Anterior cingulate cortex (tissue), 58 donors: ENCODE results near the gene COL5A3.

Experiments
- DNase-seq, 58 donors: peaks; one replicate each; lab custom pipeline; 2025; lab: John Stamatoyannopoulos, UW

Gene COL5A3

DNA sequence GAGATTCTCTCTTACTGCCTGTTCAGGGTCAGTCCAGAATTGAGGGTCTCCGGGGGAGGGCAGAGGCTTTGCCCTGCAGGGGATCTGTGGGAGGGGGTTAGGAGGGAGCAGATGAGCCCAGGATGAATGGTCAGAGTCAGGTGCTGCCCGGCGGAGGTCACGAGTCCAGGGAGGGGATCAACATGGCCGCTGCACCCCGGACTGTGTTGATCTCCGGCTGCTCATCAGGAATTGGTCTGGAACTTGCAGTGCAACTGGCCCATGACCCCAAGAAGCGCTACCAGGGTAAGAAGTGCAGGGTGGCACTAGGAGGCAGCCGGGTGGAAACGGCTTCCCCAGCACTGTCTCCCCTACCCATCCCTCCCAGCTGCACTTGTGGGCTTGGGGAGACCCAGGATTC, 3.0 kb upstream of the COL5A3 start, which contains the start of gene RDH8:
Gene RDH8, plus strand, starts transcription at position 168 of the 400 bp plus-strand sequence. Its CDS starts 15 bp downstream, at position 183.
- no peak for DNase-seq

DNA sequence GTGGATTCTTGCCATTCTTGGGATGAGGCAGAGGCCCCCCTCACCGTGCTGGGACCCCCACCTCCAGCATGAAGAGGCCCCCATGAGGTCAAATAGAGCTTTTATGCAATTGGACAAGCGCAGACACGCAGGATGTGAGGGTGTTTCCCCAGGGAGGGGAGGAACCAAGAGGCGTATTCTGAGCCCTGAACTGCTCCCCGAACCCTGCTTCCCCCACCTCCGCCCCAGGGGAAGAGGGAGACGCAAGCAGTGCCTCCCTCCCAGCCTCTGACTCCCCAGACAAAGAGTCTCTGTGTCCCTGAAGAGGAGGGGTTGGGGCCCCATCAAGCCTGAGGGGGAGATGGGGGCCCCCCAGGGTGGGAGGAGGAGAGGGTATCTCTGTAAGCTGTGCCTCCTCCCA, 1.7 kb upstream of the COL5A3 start:
- DNase-seq, result no peak

DNA sequence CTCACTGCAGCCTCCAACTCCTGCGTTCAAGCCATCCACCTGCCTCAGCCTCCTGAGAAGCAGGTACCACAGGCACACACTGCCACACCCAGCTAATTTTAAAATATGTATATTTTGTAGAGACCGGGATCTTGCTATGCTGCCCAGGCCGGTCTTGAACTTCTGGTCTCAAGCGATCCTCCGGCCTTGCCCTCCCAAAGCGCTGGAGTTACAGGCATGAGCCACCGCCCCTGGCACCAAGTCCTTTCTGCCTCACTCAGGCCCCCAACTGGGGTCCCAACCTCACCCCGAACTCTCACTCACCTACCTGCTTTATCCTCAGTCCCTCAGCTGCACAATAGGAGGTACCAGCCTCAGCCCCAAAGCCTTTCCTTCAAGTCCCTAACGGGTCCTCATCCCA, 635 bp upstream of the COL5A3 start:
- no peak for DNase-seq

DNA sequence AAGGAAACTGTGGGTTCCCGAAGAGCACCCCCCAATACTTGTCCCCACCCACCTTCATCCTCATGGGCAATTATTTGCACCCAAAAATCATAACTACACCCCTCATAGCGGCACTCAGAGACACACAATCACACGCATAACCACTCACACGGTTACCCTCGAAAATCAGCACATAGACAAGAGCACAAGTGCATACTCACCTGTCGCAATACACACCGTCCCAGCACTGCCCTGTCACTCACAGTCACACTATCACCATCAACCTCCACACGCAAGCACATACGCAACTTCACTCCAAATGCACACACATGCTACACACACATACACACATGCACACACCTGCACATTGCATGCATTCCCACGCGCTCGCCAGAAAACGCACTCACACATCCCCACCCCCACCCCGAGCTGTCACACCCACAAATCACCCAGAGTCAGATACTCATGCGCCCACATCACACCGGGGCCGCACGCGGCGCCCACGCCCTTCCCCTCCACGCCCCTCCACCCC, 535 bp downstream of the COL5A3 start:
- no peak for DNase-seq

DNA sequence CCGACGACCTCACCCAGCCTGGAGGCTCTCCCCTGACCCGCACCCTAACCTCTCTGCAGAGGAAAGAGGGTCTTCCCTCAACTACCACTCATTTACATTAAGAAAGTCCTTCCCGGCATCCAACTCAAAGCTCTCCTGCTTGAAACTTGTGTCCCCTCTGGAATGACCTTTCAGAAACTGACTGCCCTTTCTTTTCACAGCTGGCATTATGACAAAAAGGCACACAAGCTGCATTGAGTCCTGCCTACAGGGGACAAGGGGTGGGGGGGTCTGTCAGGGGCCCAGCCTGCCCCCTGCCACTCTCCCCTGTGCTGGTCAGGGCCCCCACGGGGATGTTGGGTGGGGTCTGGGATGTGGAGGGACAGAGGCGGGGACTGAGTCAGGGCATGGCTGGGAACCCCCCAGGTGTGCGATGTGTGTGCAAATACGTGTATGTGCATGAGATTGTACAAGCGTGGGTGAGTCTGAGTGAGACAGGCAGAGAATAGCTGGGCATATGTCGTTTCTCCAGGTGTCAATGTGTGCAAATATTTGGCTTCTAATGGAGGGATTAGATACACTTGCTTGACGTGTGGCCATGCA, 2.0 kb downstream of the COL5A3 start:
- no peak for DNase-seq

DNA sequence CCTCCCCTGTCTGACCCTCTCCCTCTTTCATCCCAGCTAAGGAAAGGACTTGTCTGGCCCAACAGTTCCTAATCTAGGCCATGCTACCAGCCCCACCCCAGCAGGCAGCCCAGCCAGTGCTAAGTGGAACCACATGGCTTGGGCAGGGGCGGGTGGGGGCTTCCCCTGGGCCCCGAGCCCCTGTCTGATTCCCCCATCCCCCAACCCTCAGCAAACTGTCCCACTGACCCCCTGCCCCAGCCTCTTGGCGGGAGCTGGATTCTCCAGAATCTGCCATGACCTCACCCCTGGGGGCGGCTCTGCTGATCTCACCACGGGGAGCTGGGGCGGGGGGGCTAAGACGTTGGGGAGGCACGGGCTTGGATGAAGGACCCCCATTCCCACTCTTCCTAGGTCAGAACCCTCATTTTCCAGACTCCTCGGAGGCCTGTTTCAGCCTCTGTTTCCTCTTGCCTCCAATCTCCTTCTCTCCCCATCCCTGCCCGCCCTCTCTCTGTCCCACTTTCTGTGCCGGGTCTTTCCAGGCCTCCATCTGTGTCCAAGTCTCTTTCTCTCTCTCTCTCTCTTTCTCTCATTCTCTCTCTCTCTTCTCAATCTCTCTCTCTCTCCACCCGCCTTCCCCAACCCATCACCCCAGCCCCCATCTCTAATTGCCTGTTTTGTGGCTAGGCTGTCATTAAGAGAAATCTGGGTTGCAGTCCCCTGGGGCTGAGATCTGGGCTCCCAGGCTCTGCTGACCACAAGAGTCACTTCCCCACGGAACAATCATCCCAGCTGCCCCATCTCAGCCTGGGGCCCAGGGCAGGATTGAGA, 2.7 kb downstream of the COL5A3 start:
- DNase-seq, result peak in 3 of 58 donors; percentile 5 to 15 (median 6)

DNA sequence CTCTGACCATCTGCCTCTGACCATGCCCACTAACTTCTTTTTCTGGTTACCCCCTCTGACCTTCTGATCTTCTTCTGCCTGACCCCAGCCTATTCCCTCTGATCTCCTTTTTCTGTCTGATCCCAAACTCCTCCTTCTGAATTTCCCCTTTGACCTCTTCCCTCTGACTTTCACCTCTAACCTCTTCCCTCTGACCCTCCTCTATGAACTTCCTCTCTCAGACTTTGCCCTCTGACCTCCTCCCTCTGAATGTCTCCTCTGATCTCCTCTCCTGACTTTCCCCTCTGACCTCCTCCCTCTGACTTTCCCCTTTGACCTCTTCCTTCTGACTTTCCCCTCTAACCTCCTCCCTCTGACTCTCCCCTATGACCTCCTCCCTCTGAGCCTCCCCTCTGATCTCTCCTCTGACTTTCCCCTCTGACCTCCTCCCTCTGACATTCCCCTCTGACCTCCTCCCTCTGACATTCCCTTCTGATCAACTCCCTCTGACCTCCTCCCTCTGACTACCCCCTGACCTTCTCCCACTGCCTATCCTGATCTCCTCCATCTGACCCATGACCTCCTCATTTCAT, 3.5 kb downstream of the COL5A3 start:
- no peak for DNase-seq

DNA sequence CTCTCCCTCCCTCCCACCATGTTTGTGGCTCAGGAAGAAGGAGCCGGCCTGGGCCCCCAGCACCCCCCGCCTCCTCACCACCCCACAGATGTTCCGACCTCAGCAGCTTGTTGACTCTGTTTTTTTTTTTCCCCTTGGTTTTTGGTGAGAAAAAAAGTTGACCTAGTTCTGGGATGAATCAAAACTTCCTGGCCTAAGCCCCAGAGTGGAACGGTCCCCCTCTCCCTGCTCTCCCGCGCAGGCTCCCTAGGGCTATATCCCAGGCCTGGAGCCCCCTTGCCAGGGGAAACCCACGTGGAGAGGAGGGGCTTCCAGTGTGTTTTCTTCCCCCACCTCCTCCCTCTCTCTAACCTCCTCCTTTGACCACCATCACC, 4.0 kb downstream of the COL5A3 start:
- peak in 10 of 58 donors; percentile 5 to 48 (median 16) for DNase-seq

DNA sequence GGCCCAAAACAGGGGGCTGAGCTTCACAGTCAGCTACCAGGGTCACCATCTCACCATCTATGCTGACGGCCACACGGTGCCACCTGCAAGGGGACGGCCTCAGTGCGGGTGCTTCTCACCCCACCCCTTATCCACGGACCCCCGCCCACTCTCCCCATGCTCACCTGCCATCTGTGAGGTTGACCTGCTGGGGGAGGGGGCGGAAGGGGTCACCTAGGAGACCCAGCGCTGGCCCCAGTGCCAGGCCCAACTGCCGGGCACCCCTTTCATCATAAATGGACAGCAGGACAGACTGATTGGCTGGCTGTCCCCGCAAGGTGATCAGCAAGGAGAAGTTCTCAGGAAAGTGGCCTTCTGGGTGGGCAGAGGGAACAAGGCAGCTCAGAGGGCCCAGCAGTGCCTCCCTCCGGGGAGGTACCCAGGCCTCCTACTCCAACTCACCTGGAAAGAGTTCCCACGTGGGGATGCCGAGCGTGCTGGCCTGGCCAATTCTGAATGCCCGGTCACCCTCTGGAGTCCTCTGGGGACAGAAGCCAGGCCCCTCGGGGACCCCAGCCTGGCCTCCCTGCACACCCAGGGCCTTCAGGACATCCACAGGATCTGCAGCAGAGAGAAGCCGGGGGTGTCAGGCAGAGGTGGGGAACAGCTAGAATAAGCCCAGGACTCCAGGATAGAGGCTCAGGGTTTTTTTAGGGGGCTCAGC, 4.5 kb downstream of the COL5A3 start:
- DNase-seq, result no peak

DNA sequence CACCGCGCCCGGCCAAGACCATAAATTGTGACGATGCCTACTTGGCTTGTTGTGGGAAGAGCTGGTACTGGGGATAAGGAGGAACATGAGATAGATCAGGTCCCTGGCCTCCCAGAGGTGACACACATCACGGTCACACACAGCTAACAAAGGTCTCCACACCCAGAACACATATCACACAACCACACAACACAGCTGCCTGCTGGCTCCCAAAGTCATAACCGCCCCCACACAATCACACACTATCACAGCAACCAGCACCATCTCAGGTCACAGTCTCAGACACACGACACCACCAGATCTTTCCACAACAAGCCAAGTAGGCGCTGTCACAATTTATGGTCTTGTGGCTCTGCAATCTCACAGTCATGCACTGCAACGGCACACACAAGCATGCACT, 5.7 kb downstream of the COL5A3 start:
- no peak for DNase-seq

DNA sequence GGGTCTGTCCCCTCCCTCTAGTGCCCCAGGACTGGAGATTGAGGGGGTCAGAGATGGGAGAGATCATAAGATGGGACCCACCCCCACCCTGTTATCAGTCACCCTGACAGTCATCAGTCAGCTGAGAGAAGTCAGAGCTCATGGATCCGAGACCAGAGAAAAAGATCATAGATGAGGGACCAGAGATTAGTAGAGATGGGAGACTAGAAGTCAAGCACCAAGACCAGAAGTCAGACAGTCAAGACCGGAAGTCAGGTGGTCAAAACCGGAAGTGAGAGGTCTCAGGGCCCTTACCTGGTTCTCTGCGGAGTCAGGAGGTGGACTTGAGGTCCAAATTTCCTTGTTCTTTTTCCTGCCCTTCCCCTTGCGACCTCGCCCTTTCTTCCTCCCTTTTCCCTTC, 7.0 kb downstream of the COL5A3 start:
- DNase-seq, result no peak

DNA sequence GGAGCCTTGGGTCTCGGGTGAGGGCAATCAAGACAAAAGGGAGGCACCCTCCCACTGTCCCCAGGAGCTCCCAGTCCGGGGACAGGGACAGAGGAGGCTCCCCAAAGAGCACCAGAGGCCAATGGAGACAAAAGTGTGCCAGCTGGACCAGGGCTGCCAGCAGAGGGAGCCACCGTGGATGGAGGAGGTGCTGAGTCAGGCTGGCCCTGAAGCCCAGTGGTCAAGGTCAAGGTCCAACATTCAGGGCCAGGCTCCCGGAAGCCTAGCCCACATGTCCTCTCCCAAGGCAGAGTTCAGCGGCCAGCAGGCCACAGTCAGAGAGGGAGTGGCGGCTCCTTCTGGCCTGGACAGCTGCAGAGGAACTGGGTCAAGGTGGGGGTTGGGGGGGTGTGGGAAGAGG, 8.4 kb downstream of the COL5A3 start:
- DNase-seq, result no peak

DNA sequence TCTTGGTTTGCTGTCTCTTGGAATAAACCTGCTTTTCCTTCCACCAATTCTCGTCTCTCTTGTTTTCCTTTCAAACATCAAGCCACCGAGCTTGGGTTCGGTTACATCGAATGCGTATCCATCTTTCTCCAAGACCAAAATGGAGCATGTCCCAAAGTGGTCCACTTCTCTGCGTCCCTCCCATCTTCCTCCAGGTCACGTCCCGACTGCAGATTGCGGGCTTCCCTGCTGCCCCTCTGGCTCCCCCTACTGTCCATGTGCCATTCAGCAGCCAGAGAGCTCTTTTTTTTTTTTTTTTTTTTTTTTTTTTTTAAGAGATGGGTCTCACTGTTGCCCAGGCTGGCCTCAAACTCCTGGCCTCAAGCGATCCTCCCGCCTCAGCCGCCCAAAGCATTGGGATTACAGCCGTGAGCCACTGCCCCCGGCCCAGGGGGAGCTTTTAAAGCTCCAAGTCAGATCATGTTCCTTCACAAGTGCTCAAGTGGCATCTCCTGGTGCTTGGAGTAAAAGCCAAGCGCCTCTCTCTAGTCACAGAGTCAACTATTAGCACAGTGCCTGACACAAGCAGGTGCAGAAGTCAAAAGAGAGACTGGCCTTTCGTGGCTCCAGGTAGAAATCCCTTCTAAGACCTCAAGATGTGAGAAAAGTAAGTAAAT, 10.0 kb downstream of the COL5A3 start:
- DNase-seq, result peak in 45 of 58 donors; percentile 5 to 65 (median 31)

DNA sequence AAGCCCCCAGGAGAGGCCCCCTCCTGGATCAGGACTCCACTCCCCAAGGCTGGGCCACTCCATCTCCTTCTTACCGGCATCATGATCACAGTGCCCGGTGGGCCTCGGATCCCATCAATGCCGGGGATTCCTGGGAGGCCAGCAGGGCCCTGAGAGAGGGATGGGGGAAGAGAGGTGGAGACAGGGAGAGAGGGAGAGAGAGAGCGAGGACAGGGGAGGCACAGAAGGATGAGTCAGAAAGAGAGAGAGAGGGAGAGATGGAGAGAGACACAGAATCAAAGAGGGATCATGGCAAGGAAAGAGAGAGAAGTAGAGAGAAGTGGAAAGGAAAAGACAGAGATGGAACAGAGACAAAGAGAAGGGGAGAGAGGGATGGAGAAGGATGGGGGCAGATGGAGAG, 13.8 kb downstream of the COL5A3 start:
- no peak for DNase-seq

DNA sequence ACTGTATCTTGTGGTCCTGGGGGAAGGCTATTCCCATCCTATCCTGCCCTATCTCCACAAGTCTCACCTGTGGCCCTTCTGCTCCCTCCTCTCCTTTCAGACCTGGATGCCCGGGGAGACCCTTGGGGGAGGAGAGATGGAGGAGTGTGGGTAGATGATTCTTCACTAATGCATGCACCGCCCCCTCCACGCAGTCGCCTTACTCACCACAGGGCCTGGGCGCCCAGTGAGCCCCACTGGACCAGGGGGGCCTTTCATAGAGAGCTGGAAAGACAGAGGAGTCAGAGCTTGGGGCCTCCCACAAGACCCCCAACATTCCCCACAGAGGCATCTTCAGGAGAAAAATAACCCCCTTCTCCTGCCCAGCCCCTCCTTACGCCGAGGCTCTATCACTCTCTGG, 14.3 kb downstream of the COL5A3 start:
- DNase-seq, result peak in 1 of 58 donors; percentile 15

DNA sequence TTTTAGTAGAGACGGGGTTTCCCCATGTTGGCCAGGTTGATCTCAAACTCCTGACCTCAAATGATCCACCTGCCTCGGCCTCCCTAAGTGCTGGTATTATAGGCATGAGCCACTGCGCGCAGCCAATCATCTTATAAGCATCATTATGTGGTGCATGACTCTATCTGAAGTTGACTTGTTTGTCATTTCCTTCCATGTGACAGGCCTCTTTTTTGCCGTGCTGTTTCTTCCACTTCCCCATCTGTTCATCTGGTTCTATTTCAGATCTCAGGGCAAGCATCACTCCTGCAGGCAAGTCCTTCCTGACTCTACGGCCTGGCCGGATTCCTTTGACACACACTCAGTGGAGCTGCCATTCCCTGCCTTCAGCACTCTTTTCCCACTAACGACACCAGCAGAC, 15.2 kb downstream of the COL5A3 start:
- DNase-seq, result peak in 8 of 58 donors; percentile 1 to 24 (median 6)

DNA sequence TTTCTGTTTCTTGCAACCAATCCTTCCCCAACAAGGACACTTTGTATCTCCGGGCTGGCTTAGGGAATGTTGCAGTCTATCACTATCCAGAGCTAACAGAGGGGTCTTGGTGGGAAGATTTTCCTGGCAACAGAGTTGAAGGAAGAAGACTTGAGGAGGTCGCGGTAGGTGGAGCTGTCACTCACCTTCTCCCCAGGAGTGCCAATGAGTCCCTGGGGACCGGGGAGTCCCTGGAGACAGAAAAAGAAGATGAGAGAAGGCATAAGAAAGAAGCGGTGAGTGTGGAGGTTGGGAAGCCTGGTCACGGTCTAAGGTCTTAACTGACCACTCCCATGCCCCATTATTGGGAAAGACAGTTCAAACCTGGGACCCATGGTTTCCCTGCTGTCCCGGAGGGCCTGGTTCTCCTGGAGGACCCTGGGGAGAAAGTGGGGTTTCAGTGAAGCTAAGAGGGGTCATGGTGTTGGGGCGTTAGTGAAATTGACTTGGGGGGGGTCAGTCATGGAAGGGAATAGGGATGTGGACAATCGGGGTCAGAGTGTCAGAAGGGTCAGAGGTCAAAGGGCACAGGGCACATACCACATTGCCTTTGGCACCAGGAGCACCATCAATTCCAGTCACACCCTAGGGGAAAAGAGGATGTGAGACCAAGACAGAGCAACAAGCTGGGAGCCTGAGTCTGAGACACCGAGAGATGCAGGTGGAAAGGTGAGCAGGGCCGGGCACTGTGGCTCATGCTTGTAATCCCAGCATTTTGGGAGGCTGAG, 18.7 kb downstream of the COL5A3 start:
- peak in 1 of 58 donors; percentile 6 for DNase-seq

DNA sequence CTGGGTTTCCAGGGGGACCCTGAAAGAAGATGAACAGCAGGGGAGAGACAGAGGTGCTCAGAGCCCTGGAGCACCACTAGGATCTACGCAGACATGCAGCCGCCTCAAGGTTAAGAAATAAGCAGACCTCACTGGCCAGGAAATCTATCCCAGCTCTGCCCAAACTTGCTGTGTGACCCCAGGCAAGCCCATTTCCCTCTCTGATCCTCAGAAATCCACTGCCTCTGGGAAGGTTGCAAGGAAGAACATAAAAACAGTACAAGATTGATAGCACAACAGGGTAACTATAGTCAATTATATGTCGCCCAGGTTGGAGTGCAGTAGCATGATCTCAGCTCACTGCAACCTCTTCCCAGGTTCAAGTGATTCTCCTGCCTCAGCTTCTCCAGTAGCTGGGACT, 20.8 kb downstream of the COL5A3 start:
- no peak for DNase-seq

DNA sequence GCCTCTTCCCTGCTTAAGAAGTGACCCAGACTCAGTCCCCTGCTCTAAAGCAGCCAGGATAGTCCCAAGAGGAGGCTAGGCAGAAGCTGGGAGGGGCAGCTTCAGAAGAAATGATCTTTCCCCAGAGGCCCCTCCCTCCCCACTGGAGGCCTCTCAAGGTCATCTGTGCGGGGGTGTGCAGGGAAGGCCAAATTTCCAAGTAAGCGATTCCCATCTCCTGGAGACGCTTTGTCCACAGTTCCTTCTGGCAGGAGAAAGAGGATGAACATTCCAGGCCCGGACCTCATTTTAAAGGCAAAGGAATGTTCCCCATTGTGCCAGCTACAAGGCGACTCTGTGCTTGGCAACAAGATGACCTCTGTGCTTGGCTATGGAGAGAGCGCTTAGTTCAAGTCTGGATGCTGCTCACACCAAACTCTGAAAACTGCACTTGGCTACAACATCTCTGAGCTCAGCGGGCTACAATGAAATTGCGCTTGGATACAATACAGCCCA, 23.5 kb downstream of the COL5A3 start:
- DNase-seq, result peak in 49 of 58 donors; percentile 4 to 93 (median 60)
